NCI-H82 (cell line): ENCODE data around the gene ANKRD42.

ENCODE experiments used
- DNase-seq: peaks from one replicate; lab custom pipeline; 2025; lab: John Stamatoyannopoulos, UW

Gene ANKRD42

DNA sequence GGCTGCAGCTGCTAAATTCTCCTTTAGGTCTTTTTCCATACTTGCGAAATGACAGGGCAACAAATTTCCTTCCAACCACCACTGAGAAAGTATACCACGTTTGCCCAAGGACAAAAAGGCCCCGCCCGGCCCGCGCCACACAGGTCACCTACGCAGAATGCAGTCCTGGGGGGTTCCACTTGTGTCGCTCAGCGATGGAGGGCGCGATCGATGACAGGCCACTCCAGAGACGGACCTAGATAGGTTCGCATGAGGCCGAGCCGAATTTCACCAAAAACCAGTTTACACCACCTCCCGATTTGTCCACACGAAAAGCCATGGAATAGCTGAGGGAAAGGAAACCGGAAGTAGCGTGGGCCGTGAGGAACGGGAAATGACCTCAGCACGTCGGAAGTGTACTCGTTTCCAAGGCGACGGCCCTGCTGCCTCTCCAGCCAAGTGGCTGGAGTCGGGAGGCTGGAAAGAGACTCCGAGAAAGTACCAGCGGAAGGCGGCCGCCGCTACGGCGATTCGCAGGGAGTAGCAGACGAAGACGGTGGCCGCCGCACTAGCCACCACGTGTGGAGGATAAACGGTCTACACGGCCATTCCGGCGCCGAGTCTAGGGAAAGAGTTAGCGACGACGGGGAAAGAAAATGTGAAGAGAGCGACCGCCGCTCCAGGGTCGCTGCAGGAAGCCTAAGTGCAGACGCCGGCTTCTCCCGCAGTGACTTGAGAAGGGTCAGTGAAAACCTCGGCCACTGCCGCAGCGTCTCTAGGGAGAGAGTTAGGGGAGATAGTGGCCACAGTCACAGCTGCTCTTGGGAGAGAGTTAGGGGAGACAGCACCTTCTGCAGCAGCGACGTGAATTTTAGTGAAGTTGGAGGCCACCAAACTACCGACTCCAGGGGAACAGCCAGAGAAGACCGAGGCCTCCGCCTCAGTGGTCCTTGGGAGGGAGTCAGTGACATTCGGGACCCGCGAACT lies at the start of gene ANKRD42:
Gene ANKRD42, plus strand, starts transcription at position 398 of the 966 bp plus-strand sequence. CDS start 959 bp downstream, outside the sequence.
- peak; percentile 95 for DNase-seq

DNA sequence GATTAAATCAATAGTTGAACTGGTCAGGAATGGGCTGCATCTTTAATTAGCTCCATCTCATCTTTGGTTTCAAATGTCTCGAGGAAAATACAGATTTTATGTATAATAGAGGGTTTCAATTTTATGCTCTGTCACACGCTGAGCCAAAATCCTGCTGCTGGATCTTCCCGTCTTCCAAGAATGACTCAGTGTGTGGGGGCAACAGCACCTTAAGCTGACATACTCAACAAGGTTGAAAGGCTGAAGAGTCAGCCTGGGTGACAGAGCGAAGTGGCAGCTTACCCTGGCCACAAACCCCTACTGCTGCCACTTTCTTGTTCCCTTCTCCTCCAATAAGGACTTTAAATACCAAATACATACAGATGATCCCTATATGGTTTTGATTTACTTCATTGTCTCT lies 45.6 kb upstream of the ANKRD42 start:
- no peak for DNase-seq

DNA sequence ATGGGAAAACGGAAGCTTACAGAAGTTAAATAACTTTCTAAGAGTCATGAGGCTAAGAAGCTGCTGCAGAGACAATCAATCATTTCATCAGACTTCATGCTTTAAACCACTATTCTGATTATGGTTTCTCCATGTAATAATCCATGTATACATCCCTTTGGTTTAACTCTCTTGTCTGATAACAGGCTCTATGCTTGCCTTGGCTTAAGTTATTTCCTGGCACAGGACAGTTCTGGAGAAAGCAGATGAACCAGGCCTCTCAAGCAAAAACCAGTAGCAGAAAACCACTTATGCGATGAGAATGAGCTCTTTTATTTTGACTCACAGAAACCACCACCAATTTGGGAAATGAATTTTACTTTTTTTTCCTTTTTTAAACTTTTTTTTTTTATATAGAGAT lies 43.1 kb upstream of the ANKRD42 start:
- DNase-seq = no peak

DNA sequence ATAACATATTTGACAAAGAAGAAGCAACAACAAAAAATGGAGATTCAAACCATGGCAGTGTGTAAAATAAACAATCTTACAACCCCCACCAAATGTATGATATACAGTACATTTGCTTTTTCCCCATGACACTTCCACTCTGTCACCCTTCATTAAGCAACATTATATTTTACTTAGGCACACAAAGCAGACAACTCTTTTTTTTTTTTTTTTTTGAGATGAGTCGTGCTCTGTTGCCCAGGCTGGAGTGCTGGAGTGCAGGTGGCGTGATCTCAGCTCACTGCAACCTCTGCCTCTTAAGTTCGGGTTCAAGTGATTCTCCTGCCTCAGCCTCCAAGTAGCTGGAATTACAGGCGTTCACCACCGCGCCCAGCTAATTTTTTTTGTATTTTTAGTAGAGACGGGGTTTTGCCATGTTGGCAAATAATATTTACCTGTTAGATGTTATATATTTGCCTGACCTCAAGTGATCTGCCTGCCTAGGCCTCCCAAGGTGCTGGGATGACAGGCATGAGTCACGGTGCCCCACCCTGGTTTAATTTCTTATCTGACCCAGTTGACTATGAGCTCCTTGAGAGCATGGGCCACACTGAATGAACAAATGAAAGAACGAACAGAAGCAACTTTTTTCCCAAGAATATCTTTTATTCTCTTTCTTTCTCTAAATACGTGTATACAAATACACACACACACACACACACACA lies 42.1 kb upstream of the ANKRD42 start:
- no peak for DNase-seq

DNA sequence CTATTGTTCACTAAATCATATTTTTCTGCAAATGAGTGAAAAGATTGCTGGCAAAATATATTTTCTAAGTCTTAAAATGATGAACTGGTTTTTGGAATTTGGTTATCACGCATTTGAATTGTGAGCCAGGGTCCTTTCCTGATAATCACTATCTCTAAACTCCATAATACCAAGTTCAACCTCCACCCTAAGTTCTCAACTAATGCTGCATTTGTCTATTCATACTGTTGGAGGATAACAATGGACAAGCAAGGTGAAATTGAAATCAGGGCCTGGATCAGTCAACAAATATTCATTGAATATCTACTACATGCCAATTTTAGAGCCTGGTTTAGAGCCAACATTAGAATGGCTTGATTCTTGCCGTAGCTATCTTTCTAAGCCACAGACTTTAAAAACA lies 41.2 kb upstream of the ANKRD42 start:
- DNase-seq = no peak

DNA sequence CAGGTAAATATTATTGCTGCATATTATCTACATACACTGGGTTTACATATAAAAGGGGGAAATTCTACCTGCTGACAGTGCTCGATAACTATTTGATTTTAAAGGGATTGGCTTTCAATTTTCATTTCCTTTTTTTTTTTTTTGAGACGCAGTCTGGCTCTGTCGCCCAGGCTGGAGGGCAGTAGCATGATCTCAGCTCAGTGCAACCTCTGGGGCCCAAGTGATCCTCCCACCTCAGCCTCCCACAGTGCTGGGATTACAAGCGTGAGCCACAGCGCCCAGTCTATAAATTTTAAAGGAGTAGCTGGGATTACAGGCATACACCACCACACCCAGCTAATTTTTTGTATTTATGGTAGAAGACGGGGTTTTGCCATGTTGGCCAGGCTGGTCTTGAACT lies 39.7 kb upstream of the ANKRD42 start:
- DNase-seq = no peak

DNA sequence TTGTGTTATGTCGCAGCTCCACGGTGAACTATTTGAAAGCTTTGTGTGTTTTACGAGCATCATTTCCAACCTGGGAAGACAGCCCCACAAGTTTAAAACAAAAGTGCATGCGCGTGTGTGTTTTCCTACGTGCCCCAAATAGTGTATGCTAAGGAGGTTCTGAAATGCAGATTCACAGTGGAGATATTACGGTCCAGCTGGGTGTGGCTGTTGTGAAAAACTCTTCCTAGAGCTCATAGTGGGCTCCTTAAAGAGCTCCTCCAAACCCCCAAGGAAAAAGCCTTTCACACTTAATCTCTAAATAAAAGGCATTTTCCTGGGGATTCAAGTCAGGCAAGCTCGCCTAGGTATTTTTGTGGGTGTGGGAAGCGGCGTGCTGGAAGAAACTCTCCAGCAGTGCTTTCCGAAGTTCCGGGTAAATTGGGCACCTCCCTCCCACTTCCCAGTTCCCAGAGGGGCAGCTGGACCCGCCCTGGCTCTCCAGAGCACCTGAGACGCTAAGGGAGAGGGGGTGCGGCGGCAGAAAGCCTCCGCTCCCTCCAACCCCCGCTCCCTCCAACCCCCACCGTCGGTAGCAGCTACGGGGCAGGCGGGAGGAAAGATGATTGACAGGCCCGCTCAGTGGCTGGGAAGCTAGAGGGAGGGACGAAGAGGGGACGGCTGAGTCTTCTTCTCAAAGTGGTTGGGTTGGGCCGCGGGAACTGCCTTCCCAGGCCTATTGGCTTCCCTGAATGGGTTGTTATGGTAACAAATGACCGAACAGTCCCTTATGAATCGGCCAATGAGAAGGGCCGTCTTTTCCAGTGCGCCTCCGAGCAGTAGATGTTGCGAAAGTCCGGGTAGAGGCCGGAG lies 37.1 kb upstream of the ANKRD42 start:
- peak; percentile 100 for DNase-seq

DNA sequence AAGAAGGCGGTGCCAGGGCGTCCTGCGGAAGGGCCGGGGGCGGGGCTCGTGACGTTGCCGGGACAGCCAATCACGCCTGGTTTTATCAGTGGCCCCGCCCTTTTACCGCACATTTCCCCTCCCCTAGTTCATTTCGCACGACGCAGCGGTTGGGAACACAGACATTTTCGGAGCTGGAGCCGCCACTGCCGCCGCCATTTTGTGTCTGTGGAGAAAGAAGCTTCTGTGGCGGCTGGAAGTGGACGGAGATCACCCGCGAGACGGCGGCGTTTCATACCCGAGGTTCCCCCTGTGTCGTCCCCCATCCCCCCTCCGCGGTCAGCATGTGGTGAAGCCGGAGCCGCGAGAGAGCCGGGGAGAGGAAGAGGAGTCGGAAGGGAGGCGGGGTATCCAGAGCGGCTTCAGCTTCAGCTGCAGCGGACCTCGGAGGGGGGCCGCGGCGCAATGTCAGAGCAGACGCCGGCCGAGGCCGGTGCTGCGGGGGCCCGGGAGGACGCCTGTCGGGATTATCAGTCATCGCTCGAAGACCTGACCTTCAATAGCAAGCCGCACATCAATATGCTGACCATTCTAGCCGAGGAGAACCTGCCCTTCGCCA lies 36.4 kb upstream of the ANKRD42 start, which contains the start of gene PCF11:
Gene PCF11, plus strand, starts transcription at position 136 of the 598 bp plus-strand sequence. Its CDS starts 309 bp downstream, at position 445.
- DNase-seq = no peak

DNA sequence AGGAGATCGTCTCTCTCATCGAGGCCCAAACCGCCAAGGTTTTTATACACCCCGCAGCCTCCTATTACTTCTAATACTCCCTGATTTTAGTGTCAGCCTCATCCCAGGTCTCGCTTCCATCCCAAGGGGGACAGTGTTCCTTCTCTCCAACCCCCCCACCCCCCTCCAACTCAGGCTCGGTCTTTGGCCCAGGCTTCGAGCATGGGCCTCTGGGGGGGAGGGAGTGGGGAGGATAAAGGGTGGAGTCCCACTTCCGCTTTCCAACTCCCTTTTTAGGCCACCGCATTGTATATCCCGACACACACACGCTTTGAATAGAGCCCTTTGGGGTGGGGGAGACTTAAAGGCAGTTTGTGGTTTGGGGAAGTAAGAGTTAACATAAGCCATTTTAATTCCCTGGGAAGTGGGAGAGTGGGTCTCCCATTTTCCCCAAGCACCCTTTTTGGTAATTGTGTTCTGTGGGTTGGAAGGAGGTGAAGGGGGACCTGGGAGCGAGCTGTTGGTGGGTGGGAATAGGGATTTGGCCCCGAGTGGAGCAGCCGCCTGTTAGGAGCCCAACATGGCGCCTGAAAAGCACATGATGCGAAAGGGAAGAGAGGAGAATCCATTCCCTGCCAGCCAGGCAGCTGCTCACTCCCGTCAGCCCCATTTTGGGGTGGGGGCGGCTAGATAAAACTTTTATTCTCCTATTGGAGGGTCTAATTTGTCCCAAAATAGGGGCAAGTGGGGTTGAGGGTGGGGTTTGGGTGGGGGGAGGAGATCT lies 35.7 kb upstream of the ANKRD42 start:
- DNase-seq = peak; percentile 66

DNA sequence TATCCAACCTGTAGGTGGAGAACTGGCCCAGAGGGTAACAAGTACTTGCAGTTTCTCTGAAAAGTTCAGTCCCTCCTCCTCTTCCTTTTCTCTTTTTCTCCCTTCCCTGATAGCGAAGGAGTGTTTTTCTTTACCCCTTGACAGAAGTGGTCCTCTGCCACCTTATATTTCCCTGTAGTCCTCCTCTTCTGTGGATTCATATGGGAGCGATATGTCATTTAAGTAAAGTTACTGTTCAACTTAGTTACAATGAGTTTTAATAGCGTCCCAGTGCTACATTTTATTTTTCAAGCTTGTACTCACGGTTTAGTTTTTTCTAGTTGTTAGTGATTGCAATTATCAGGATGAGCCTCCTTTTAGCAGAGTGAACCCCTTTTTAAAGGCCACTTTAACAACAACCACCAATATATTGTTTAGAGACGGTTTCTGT lies 35.1 kb upstream of the ANKRD42 start:
- no peak for DNase-seq

DNA sequence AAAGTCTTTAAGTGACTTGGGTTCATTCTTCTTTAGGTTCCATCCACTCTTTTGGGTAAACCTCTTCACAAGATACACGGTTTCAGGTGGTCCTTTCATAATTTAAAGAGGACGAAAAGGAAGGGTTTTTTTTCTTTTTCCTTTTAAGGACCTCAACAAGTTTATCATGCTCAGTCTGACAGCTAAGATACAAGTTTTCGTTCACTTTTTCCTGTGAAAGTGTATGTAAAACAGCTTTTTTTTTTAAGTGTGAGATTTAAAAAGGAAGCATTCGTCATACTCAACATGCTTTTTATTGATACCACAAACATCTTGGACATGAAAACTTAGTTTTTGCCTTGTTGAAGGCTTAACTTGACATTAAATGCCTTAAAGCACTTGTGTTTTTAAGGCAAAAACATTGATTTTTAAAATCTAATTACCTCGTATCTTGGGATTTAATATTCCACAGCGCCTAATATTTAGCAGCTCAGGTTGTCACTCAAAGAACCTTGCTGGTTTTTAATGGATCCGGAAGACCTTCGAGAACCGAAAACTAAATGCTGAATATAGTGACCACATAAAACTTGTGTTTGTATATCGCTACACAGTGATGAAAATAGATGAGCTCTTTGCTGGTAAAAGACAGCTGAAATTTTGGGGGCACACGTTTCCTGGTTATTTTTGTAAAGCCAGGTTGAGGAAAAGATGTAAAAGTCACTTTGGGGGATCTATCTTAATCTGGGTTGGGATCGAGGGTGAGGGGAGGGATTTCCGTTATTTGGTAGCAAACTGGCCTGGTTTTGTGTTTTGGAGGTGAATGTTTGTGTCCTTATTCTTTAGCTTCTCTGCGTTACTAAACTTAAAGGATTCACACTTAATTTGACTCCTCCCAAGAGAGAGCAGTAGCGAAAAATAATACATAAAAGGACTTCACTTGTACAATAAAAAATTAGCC lies 34.3 kb upstream of the ANKRD42 start:
- no peak for DNase-seq

DNA sequence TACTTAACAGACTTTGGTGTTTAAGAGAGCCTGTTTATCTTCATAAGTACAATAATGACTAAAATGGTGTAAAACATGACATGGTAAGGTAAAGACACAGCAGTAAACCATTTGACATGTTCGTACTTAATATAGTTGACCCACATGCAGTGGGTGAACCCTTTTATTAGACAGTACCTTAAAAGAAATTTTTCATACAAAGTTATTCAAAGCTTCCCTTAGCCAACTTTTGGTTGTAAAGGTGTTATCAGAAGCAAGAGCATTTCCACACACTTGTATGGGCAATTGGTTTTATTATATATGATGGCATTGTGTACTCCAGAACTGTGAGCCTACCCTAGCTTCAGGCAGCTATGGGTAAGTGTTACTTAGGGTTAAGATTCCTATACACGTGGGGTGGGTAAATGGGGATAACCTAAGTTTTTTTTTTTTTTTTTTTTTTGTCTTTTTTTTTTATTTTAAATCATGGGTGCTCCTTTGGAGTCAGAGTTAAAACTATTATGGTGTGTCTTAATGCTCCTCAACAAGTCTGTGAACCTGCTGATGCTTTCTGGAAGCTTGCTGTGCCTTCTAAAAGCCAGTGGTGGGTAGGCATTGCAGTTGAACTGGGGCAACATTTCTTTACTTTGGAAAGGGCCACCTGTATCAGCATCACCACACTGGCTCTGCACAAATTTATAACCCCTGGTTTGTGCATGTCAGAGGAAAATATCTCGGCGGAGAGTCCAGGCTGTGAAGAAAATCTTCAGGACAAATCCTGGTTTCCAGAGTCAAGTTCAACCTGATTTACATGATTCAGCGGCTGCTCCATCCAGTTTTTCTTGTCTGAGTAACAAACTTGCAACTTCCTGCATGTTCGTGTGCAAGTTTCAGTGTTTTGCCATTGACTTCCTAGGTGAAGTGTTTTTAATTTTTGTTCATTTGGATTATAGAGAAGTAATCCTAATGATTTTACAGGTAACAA lies 33.3 kb upstream of the ANKRD42 start:
- no peak for DNase-seq

DNA sequence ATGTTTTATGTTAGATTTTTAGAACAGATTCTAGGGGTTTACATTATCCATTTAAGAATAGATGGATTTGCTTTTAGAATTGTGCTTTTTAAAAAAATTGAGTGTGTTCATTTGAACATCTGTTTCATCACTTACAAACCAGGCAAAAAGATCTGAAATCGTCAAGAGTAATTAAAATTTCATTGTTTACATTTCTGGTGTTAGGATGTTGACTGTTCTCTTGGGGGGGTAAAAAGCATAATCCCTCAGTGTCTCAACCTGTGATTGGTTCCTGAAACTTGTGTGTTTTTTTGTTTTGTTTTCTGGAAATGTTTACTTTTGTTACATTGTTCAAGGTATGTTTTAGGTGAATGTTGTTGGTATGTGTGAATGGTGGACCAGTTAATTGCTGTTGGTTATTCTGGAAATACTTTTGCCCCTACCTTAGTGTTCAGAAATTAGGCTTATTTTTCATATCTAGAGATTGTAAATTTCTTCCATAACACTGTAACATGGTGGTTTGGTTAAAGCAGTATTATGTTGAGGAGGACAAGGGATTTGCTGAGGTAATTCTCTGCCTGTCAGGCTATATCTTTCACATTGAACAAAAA lies 31.8 kb upstream of the ANKRD42 start:
- DNase-seq = no peak

DNA sequence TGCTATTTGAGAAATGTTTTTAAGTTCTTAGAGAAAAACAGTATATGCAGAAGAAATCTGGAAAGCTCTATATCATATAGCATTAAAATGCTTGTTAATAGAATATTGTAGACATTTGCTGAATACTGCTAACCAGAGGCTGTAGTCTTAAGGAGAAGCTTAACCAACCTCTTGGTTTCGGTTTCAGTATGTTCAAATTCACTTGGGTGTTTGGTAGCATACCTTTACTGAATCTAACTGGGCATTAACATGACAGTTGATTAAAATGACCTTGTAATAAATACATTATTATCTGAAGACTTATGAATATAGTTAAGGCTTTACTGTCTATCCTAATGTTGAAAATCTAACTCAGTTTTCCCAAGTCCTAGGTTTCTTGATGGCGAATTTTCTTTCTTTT lies 31.1 kb upstream of the ANKRD42 start:
- DNase-seq = no peak

DNA sequence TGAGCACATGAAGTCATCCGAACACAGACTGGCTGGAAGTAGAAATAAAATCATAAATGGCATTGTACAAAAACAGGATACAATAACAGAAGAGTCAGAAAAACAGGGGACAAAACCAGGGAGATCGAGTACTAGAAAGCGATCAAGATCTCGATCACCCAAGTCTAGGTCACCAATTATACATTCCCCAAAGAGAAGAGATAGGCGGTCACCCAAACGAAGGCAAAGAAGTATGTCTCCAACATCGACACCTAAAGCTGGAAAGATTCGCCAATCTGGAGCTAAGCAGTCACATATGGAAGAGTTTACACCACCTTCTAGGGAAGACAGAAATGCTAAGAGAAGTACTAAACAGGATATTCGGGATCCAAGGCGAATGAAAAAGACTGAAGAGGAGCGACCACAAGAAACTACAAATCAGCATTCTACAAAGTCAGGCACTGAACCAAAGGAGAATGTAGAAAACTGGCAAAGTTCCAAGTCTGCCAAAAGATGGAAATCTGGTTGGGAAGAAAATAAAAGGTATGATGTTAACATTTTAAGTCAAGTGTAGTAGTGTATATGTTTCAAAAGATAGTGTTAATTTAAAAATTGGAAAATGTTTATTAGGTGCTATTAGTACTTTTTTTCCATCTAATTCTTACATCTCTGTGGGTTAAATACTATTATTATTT lies 27.2 kb upstream of the ANKRD42 start:
- no peak for DNase-seq

DNA sequence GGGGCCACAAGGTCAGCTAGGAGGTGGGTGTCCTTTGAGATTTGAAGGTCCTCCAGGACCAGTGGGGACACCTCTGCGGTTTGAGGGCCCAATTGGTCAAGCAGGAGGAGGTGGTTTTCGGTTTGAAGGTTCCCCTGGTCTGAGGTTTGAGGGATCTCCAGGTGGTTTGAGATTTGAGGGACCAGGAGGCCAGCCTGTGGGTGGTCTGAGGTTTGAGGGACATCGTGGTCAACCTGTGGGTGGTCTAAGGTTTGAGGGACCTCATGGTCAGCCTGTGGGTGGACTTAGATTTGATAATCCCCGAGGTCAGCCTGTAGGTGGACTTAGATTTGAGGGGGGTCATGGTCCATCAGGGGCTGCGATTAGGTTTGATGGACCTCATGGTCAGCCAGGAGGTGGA lies 24.8 kb upstream of the ANKRD42 start:
- DNase-seq = no peak

DNA sequence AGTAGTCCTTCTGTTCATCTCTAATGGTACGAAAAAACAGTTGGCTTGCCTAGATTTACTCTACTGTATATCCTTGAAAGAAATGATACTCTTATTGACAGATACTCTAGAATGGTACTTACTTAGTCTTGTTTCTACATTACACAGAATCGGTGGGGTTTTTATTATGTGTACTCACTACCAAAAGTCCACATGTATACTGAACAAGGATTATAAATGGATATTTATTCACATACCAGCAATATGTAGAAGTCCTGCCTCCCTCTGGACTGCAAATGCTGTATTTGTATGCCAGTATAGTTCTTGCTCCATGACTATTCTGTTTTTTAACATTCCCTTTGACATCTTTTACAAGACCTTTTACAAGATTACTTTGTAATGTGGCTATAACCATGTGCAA lies 22.6 kb upstream of the ANKRD42 start:
- DNase-seq = no peak

DNA sequence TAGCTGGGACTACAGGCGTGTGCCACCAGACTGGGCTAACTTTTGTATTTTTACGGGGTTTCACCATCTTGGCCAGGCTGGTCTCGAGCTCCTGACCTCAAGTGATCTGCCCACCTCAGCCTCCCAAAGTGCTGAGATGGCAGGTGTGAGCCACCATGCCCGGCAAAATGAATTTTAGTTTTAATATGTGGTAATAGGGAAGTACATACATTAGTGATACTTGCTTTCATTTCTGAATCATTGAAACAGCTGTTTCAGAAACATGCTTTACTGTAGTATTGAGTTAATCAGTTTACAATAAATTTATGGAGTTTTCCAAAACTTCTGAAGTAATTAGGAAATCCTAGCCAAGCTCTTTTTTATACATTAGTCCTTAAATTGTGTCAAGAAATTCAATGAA lies 21.0 kb upstream of the ANKRD42 start:
- DNase-seq = no peak
